Fibroblast of gingiva (primary cell): ENCODE data around the gene CDH4.
A peak's percentile ranks its signal among the peaks of the same experiment; 100 is the strongest.

Source experiments
- DNase-seq: peaks from one replicate; pipeline ENCODE4 v3.0.0-alpha.2; 2011; ENCODE audit warnings: low read depth

CDH4 gene

DNA sequence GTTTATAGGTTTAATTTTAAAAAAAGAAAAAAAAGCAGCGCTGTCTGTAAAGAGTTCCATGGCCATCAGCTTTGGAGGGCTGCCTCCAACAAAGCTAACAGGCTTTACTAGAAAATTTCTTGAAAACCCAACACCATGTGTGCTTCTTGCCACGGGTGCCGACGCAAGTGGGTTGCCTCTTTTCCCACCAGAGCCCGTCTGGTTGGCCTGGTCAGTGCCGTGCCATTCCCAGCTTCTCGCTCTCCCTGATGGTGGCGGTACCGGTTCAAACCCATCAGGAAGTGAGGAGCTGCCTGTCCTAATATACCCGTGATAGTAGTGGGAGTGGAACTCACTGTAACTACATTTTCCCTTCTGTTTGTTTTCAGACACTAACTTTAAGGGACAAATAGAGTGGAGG, 73.7 kb downstream of the CDH4 start:
- no peak for DNase-seq

DNA sequence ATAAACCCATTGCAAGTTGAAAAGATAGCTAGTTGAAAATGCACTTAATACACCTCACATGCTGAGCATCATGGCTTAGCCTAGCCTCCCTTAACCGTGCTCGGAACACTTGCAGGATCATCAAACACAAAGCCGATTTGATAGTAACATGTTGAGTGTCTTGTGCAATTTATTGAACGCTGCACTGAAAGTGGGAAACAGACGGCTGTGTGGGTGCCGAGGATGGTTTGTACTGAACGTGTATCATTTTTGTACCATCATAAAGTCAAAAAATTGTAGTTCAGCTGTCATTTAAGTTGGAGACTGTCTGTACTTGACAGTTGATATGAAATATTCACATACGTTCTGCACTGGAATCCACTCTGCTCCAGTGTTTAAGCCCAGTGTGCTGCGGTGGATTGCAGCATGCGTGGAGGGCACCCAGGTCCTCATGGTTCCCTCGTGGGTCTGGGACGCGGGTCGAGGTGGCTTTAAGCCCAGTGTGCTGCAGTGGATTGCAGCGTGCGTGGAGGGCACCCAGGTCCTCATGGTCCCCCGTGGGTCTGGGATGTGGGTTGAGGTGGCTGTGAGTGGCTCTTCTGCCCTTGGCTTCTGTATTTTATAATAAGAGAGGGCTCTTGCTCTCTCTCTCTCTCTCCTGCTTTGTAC, 77.0 kb downstream of the CDH4 start:
- DNase-seq: peak; percentile 37

DNA sequence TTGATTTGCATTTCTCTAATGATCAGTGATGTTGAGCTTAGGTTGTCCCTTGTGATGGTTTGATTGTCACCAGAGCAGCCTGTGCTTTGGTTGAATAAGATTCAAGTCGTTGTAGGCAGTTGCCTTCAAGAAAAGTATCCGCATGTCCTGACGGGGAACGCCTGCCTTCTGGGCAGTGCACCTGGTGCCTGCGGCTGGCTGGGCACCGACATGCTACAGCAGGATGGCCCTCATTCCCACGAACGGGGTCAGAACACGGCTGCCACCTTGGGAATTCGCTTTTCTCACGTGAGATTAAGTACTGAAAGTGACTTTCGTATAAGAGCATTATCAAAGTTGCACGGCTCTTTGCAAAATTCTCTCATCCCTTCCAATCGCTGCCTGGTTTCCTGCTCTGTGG, 78.4 kb downstream of the CDH4 start:
- no peak for DNase-seq

- no peak for DNase-seq
These were observed 79.5 kb downstream of the CDH4 start for GRCh38 chr20:61331543-61331942.

GRCh38 chr20:61332016-61332975, 80.2 kb downstream of the CDH4 start:
- DNase-seq: no peak

DNA sequence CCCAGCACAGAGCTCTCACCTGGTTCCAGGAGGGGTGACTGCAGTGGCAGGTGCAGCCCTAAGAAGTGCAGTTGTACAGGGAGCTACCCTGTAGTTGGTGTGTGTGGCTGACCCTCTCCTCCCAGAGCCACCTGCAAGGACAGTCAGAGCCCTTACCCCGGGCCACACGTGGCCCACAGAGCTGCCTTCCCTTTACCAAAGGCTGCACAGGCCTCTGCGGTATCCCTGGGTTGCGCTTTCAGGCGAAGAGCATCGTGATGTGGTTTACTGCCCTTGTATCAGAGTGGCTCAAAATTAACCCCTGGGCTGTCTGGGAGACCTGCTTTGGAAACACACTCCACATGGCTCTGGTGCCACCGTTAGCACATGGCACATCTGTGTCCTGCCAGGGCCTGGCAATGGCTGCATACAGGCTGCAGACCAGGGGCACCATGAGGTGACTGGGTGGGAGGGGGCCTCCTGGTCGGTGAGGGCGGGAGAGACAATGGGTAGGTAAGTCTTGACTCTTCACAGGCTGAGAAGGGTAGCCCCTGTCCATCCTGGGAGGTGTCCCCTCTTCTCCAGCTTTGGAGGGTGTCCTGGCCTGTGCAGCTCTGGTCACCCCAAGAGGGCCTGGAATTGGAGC, 81.5 kb downstream of the CDH4 start:
- no peak for DNase-seq

GRCh38 chr20:61340157-61340556, 88.1 kb downstream of the CDH4 start:
- no peak for DNase-seq

- DNase-seq: no peak
These were observed 89.5 kb downstream of the CDH4 start for GRCh38 chr20:61341605-61342004.

DNA sequence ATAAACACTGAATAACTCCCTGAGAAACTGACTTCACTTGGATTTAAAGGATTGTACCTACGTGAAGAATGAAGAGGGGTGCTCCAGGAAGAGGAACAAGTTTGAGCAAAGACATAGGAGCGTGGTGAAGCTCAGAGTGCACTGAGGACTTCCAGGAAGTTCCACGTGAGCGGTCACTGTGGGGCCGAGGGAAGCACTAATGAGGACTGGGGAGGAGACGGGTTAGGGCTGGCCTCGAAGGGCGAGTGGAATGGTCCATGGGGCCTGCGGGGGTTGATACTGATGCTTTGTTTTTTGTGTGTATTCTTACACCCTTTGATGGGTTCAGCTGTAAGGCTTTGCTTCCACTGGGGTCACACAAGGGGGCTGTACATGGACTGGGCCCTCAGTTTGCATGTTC, 91.9 kb downstream of the CDH4 start:
- no peak for DNase-seq

DNA sequence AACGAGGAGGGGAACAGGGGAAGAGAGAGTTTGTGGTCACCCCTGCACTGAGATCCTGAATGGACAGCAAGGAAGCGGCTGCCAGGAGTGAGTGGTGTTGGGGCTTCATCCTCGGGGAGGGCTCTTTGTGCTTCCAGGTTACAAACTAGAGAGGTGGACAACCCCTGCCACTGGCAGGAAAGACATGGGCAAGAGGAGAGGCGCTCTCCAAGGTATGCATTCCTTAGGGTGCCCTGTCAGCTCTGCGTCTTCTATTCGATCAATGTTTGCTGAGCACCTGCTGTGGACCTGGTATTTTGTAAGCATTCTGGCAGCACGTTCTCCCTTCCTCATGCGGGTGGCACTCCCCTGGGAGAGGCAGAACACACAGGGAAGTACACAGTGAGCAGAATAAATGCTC, 93.6 kb downstream of the CDH4 start:
- DNase-seq: no peak

- DNase-seq: no peak
These were observed 94.9 kb downstream of the CDH4 start for GRCh38 chr20:61346996-61347395.

DNA sequence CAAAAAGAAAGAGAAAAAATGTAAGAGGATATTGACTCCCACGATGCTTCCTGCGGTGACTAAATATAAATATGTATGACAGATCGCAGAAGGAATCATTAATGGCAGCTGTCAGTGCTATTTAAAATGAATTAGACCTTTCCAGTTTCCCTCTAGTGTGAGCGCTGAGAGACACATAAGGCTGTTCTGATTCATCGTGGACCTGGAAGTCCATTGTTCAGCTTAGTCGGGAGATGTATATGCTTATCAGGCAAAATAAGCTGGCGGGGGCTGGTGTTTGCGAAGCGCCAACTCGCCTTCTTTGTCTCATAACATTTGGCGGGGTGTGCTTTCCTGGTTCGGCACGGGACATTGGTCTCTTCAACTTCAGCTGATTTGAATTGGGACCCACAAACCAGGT, 95.4 kb downstream of the CDH4 start:
- DNase-seq: no peak

- no peak for DNase-seq
These were observed 97.5 kb downstream of the CDH4 start for GRCh38 chr20:61349447-61350165.

DNA sequence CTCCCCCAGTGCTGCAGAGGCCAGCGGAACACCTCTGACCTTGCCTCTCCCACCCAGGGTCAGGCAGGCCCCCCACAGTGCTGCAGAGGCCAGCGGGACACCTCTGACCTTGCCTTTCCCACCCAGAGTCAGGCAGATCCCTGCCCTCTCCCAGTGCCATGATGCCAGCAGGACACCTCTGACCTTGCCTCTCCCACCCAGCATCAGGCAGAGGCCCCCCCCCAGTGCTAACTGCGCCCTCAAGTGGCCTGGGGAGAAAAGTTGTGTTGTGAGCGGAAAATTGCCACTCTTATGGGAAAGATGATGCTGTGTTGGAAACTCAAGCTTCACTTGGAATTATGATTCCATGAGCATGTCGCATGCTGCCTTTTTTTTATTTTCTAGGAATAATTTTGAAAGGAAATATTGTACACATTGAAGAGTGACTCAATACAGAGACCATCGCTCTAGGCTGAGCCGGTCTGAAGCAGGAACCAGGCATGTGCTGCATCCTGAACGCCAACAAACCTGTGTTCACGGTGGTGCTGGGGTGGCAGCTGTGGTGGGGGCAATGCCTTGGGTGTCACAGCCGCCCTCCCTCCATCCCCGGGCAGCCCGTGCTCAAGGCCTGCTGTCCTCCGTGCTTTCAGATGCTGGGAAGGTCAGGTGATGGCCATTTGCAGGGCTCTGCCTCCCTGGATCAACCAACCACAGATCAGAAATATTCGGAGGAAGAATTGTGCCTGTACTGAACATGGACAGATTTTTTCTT, 98.6 kb downstream of the CDH4 start:
- DNase-seq: no peak

DNA sequence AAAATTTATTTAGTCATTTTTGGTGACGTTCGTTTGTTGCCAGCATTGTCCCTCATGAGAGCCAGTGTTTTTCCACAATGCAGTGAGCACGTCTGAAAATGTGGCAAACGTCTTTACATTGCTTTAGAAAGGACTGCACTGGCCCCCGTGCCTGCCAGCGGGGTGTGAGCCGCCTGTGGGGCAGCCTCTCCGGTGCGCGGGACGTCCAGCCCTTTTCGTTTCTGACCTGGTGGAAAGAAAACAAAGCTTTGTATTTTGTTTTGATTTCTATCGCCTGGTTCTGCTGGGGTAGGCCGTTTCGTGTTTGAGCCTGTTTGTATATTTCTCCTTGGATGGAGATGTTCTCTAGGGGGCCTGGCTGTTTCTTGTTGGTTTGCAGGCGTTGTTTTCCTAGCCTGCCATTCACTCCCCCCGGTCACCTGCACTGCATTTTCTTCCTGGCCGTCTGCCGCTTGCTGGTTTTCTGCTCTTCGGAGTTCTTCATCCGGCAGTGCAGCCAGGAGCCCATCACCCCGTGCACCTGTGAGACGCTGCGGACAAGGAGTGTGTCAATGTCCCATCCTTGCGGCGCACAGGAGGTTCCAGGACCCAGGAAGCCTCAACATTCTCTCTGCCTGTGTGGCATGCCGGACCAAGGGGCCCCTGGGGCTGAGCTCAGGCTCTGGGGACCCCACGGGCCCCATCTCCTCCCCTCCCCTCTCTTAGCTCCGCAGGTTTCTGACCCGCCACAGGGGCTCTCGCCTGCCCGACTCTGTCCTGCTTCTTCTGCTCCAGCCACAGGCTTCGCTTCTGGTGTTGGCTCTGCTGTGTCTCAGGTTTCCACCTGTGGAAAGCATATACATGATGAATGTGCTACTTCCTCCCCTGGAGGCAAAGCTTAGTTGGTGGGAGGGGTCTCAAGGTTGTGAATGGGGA, 100.5 kb downstream of the CDH4 start:
- DNase-seq: no peak

DNA sequence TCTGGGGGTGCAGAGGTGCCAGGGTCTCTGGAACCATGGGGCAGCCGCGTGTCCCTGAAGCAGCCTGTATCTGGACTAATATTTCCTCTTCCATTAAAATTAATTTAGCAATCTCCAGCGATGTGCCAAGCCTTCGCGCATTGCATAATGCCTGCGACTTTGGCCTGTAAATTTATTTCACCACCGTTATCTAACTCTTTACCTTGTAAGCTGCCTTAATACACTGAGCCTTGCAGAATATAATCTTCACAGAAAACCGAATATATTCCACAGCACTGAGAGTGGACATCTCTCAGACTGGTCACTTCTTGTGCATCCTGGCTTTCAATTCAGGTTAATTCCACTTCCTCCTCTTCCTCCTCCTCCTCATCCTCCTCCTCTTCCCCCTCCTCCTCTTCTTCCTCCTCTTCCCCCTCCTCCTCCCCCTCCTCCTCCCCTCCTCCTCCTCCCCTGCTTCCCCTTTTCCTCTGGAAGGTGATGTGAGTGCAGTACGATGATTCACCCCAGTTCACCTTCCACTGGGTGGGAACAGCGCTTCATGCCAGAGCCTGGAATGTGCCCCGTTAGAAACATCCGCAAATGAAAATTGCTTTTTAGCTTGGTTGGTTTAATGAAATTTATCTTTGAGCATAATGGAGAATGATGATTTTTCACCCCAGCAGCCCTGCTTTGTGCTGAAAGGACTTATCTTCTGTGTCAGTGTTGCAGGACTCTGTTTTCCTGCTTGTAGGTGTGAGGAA, 101.4 kb downstream of the CDH4 start:
- DNase-seq: no peak

DNA sequence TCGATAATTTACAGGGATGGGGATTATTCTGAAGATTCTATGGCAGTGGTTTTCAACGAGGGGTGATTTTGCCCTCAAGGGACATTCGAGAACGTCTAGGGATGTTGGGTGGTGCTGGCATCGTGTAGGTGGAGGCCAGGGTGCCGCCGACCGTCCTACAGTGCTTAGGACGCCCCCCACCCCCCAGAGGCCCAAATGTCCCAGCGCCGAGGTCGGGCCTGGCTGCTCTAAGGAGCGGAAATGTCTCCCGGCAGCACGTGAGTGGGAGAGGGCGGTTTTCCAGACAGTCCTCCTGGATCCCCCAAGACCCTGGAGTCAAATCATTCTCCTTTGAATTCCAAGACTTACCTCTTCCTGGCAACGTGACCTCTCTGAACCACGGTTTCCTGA, 101.9 kb downstream of the CDH4 start:
- no peak for DNase-seq

- no peak for DNase-seq
These were observed 102.4 kb downstream of the CDH4 start for GRCh38 chr20:61354501-61354900.

GRCh38 chr20:61354901-61355495, 102.9 kb downstream of the CDH4 start:
- DNase-seq: no peak
